ENCODE results near the gene PPP2R3A.
"Not testable (repeated sequence)": the region's sequence is repeated elsewhere in the genome, so short reads cannot be mapped to it uniquely, and the experiment has no call there.

The PPP2R3A gene

DNA sequence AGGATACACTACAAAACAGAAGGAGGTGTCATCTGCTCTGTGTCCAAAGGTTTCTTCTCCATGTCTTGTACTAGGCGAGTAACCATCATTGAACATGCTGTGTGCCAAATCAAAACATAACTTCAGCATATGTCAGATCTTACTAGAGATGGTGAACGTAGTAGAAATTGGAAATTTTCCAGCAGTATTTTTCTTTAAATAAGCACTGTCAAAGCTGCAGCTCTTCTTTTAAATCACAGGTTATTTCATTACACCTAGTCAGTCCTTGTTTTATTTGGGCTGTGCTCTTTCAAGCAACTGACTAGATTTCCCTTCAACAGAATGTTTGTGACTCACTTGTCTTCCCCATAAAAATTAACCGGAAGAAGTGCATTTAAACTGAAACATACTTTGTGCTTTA is 184.1 kb downstream of the PPP2R3A start:
- no peak for DNase-seq (ENCODE audit: low read depth)

DNA sequence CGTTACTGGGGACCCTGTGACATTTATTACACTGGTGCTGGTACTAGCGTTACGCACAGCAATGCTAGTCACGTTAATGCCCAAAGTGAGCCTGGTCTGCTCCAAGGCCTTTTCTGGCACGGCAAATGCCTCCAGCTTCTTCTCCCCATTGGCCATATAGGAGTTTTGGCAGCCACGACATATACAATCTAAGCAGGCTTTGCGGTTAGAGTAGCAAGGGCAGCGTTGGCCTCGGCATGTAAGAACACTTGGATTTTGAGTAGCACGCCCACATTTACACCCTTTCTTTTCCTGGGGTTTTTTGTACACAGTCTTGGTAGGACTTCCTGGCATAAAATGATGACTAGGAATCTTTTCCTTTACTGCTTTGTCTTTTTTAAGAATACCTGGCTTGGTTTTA is 185.7 kb downstream of the PPP2R3A start:
- DNase-seq (ENCODE audit: low read depth): no peak

DNA sequence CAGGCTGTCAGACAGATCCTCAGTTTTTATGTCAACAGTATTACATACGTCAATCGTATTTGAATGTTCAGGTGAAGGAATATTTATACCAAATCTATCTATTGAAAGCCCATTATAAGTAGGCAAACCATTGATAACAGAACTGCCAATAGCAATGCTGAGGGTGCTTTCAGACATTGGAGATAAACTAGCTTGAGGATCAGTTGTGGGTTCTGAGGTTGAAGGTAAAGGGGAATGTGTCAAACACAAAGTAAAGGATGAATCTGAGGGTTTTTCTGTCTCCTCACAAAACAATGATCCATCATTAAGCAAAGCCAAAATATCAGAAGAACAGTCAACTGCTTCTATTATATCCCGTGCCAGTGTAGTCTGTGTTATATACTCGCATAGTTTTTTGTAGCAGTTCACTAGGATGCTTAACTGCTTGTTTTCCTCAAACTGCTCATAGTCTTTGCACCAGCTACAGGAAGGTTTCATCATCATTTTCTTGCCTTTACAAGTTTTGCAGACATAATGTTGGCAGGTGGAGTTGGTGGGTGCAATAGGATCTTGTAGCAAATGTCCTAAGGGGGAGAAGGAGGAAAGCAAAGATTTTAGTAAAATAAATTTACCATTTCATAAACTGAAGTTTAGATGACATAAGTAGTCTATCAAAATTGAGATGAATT is 186.8 kb downstream of the PPP2R3A start:
- no peak for DNase-seq (ENCODE audit: low read depth)

DNA sequence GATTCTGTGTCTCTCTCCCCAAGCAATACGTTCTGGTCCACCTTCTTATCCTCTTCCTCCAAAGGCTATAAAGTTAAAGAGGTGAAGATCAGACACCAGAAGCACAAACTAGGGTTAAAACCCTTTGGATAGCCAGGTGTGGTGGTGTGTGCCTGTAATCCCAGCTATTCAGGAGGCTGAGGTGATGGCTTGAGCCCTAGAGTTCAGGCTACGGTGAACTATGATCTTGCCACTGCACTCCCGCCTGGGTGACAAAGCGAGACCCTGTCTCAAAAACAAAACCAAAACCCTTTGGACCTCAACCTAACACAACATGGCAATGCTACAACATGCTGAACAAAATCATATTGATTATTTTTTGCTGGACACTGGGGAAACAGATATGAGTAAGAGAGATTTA is 187.4 kb downstream of the PPP2R3A start:
- no peak for DNase-seq (ENCODE audit: low read depth)

DNA sequence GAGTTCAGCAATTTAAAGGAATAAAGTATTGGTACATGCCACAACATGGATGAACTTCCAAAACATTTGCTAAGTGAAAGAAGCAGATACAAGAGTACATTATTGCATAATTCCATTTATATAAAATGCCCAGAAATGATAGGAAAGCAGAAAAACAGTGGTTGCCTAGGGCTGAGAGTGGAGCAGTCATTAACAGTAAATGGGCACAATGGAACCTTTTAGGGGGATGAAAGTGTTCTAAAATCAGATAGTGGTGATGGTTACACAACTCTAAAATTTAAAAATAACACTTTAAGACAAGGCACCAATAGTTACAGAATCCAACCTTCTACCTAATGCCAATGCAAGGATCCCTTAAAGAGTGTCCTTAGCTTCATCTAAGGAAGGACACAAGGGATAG is 196.0 kb downstream of the PPP2R3A start:
- no peak for DNase-seq (ENCODE audit: low read depth)

DNA sequence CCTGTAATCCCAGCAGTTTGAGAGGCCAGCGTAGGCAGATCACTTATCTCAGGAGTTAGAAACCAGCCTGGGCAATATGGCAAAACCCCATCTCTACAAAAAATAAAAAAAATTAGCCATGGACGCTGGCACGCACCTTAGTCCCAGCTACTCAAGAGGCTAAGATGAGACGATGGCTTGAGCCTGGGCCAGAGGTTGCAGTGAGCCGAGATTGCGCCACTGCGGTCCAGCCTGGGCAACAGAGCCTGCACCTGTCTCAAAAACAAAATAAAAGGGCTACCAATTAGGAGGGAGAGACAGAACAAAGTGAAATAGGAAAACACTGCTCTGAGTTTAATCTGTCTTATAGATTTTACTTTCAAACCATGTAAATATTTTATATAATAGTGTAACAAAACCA is 196.8 kb downstream of the PPP2R3A start:
- DNase-seq (ENCODE audit: low read depth): no peak

DNA sequence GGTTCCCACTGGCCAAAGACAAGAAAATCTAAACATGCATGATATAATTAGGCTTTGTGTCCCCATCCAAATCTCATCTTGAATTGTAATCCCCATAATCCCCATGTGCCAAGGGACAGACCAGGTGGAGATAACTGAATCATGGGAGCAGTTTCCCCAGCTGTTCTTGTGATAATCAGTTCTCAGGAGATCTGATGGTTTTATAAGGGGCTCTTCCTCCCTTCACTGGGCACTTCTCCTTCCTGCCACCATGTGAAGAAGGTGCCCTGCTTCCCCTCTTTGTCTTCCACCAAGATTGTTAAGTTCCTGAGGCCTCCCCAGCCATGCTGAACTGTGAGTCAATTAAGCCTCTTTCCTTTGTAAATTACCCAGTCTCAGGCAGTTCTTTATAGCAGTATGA is 198.1 kb downstream of the PPP2R3A start:
- not testable (repeated sequence) for DNase-seq (ENCODE audit: low read depth)

DNA sequence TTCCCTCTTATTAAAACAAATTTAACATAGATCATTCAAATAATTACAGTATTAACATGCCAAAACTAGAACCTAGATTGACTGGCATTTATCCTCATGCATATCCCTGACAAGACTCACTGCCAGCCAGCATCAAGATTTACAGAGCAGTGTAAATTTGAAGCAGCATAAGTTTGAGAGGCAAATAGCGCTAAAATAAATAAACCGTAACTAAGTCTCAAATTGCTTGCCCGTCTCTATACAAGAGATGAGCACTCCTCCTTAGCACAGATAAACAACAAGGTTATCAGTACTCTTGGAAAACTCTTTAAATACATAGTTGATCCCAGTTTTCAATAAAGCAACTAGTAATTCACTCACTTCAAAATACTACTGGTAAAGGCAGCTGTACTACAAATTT is 201.0 kb downstream of the PPP2R3A start:
- DNase-seq (ENCODE audit: low read depth): no peak

DNA sequence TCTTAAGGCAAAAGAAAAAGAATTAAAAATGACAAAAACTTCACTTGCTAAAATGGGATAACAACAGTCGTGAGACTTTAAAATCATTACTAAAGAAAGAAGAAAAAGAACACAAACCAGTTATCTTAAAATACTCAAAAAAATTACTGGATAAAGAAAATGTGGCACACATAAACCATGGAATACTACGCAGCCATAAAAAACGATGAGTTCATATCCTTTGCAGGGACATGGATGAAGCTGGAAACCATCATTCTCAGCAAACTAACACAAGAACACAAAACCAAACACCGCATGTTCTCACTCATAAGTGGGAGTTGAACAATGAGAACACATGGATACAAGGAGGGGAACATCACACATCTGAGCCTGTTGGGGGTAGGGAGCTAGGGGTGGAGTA is 202.7 kb downstream of the PPP2R3A start:
- not testable (repeated sequence) for DNase-seq (ENCODE audit: low read depth)

DNA sequence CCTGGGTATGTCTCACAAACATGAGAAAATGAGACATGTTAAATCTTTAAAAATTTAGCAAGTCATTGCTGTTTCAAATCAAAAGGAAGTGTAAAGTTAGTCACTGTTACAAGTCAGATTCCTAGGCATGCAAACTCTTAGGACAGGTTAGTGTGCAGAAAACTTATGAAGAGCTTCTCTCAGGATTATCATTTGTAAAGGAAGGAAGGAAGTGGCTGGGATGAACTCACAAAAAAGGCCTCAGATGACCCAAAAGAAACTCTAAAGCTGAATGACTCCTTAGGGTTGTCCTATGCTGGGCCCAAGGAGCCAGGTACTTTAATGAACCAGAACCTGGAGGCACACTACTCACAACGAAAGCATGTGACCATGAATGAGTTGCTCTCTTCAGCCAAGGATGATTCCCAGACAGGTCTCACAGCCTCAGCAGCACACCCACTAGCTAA is 205.6 kb downstream of the PPP2R3A start:
- DNase-seq (ENCODE audit: low read depth): no peak

DNA sequence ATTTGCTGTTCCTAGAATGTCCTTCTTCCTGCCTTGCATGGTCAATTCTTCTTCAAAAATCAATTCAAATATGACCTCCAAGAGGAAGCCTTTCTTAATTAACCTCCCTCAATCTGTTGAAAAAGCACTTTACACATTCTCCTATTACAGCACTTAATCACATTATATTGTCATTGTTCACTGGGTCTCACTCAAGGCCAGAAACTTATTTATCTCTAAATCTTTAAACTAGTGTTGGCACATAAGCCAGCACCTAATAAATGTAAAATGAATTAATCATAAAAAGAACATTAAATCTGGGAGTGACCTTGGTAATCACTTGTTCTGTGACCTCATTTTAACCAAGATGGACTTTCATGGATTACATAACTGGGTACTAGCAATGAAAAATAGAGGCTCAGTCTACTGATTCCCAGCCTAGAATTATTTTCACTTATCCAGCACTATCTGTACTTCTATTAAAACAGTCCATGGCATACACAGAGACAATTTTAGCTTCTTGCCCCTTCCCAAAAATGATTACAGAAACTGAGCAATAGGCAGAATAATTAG is 208.5 kb downstream of the PPP2R3A start:
- DNase-seq (ENCODE audit: low read depth): no peak

DNA sequence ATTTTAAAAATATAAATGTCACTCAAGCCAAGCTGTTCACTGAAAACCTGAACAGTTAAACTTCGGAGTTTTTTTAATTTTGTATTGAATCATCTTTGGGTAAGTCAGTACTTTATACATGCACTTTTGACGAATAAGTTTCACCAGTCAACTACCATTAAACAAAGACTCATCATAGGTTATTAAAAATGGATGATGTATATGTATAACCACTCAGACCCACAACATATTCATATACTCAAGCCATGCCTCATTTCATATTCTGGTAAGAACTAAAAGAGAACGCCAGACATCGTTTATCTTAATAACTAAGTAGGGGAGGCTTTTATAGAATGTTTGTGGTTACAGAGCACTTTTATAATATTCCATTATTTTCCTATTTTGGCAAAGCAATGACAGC is 212.3 kb downstream of the PPP2R3A start:
- DNase-seq (ENCODE audit: low read depth): no peak

DNA sequence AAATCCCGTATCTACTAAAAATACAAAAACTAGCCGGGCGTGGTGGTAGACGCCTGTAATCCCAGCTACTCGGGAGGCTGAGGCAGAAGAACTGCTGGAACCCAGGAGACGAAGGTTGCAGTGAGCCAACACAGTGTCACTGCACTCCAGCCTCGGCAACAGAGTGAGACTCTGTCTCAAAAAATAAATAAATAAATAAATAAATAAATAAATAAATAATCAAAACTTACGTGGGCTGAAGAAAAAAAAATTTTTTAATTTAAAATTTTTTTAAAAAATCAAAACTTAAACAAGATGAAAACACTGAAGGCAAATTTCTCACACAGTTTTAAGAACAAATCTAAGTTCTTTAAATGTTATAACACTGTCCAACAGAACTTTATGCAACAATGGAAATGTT is 216.2 kb downstream of the PPP2R3A start:
- DNase-seq (ENCODE audit: low read depth): no peak

DNA sequence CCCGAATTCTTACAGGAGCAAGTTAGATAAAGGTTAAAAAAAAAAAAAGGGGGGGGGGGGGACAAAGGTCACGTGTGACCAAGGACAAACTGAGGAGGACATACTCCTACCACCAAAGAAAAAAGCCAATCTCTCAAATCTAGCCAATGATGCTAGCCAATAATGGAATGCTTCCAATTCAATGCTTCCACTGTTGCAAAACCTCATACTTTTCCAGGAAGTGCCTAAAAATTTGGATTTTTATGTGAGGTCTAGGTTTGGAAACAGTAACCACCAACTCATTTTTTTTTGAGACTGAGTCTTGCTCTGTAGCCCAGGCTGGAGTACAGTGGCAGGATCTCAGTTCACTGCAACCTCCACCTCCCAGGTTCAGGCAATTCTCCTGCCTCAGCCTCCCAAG is 219.2 kb downstream of the PPP2R3A start:
- peak; percentile 67 for DNase-seq (ENCODE audit: low read depth)

DNA sequence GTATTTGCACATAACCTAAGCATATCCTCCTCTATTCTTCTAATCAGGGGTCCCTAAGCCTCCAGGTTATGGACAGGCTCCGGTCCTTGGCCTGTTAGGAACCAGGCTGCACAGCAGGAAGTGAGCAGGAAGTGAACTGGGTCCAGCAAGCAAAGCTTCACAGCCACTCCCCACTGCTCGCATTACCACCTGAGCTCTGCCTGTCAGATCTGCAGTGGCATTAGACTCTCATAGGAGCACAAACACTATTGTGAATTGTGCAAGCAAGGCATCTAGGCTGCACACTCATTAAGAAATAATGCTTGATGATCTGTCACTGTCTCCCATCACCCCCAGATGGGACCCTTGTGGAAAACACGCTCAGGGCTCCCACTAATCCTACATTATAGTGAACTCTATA is 220.8 kb downstream of the PPP2R3A start:
- no peak for DNase-seq (ENCODE audit: low read depth)

DNA sequence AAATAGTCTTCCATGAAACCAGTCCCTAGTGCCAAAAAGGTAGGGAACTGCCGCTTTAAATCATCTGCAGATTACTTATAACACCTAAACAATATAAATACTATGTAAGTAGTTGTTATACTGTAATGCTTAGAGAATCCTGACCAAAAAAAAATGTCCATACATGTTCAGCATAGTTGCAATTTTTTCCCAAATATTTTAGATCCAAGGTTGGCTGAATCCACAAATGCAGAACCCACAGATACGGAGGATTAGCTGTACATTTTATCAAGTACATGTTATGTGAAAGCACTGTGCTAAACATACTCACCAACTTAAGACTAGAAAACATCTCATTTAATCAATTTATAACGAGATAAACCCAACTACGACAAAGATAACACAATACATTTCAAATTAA is 221.3 kb downstream of the PPP2R3A start:
- no peak for DNase-seq (ENCODE audit: low read depth)

DNA sequence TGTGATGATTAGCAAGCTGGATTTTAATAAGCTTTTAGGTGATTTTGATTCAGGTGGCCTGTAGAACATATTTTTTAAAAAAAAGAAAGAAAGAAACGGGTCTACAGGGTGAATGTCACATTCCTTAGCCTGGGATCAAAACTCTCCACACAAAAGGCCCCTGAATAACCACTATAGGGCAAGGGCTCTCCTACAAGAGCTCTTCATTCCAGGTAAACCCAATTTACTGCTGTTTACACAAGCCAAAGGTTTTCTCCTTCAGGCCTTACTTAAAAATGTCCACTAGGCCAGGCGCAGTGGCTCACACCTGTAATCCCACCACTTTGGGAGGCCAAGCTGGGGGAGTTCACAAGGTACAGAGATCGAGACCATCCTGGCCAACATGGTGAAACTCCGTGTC is 222.3 kb downstream of the PPP2R3A start:
- no peak for DNase-seq (ENCODE audit: low read depth)

DNA sequence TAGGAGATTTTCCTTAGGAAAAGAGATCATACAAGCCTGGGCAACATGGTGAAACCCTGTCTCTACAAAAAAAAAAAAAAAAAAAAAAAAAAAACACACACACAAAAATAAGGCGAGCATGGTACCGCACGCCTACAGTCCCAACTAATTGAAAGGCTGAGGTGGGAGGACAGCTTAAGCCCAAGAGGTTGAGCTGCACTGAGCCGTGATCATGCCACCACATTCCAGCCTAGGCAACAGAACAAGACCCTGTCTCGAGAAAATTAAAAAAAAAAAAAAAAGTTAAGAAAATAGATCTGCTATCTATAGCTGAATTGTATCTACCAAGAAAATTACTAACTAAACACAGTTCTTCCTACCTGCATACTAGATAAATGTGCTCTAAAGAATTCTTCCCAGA is 223.5 kb downstream of the PPP2R3A start:
- DNase-seq (ENCODE audit: low read depth): no peak

DNA sequence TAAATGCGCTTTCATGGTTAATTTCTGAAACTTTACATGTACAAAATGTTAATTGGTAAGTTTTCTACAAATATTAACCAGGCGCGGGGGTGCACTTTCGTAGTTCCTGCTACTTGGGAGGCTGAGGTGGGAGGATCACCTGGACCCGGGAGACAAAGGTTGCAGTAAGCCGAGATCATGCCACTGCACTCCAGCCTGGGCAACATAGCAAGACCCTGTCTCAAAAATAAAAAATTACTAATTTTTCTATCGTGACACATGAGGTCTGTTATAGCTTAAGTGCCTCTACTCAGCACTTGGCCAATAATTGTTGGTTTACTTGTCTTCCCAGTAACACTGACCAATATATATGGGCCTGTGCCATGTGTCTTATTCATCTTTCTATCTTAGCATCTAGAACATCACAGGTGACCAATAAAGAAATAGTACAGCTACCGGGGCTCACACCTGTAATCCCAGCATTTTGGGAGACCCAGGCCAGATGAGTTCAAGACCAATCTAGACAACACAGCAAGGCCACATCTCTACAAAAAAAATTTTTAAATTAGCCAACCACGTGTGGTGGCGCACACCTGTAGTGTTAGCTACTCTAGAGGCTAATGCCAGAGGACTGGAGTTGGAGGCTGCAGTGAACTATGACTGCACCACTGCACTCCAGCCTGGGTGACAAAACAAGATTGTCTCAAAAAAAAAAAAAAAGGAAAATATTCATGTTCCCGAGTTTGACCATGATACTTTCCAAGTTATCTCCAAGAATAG is 224.5 kb downstream of the PPP2R3A start:
- DNase-seq (ENCODE audit: low read depth): no peak

DNA sequence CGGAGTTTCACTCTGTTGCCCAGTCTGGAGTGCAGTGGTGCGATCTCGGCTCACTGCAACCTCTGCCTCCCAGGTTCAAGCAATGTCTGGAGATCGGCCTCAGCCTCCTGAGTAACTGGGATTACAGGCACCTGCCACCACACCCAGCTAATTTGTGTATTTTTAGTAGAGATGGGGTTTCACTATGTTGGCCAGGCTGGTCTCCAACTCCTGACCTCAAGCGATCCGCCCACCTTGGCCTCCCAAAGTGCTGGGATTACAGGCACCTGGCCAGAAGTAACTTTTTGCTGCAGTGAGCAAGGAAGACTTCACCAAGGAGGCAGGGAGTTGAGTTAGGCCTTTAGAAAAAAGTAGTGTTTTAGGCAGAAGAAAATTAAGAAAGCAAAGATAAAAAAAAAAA is 226.7 kb downstream of the PPP2R3A start:
- DNase-seq (ENCODE audit: low read depth): not testable (repeated sequence)

DNA sequence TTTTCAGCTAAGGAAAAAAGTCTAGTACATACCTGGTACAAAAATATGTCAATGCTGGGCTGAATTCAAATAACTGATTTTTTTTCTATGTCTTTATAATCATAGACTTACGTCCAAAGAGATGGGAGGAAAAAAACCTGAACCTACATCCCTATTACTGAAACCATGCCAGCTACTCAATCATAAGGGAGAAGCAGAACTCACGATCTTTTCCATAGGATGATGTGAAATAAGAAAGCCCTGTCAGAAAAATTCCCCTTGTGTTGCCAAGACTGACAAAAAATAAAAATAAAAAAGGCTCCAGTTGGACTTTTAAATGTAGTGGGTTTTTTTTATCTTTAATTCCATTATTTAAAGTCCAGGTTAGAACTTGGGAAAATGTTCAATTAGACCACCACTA is 227.3 kb downstream of the PPP2R3A start:
- DNase-seq (ENCODE audit: low read depth): no peak

DNA sequence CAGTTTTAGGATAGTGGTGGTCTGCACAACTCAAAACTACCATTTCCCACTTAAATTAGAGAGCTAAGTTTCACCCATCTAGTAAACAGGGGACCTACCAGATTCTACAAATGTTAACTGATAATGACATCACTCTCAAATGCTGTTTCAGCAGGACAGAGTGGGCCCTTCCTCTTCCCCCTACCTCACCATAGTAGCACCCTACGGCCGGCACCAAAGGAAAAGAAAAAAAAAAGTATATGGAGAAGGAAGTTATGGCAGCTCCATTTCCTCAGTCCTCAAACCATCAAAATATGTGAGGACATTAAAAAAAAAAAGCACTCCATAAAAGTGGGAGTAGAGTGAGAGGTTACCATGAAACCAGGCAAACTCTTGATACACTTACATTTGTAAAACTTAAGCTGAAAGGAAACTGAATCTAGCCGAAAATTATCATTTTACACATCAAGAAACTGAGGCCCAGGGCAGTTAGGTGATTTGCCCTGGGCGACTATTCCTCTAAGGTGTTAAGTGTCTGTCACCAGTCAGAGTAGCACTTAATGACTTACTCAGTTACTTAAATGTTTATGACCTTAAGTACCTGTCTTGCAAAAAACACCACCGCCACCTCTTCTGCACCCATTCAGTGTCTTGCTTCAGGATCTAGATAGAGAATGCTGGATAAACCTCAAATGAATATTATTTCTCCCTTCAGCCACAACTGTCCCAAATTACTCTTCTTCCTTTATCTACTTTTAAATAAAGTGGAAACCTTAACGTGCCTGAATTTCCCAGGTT is 227.9 kb downstream of the PPP2R3A start:
- DNase-seq (ENCODE audit: low read depth): no peak

Data from fibroblast of gingiva (primary cell).